ENCODE results near the gene TMEM72. TPM values are rescaled to one million over a fixed set of nuclear protein-coding genes. Genes with fewer than 3 reads are reported as not detected.

TMEM72 gene
- polyA plus RNA-seq, 1 donor from 2014 or later = 1.4 TPM

DNA sequence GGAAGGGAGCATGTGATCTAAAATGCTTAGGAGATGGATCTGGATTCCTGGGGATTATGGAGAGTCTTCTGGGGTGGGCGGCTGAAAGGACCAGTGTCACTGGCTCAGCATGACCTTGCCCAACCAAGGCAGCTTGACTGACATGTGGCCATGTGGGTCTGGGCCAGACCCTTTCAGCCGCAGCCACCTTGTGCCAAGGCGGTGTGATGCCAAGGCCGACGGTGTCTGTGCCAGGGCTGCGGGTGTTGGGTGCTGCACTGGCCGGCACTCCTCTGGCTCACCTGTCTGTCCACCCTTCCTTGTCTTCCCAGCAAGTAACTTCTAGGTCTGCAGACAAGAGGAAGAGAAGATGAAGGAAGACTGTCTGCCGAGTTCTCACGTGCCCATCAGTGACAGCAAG is 58.7 kb downstream of the TMEM72 start:
- Histone ChIP-seq H3K4me2 (ENCODE audit: low read length) (no peak overlapping the region), H3K4me3 (ENCODE audit: low read length) (no peak overlapping the region), H3K36me3 (ENCODE audit: insufficient read depth, low read length) (no peaks in the 10 kb centered on the region), H3K27ac (ENCODE audit: low read length) (no peak overlapping the region), H3F3A (ENCODE audit: insufficient read depth, low read length, poor library complexity, severe bottlenecking) (no peaks in the 10 kb centered on the region), H3K9me3 (ENCODE audit: low read length) (no peaks in the 10 kb centered on the region), H3K27me3 (ENCODE audit: insufficient read depth, low read depth, low read length) (no peaks in the 10 kb centered on the region), H3K9ac (ENCODE audit: low read length) (no peak overlapping the region), H3K79me2 (replicated peaks; ENCODE audit: insufficient read depth, low read length) (no peaks in the 10 kb centered on the region), H3K9me2 (ENCODE audit: insufficient read depth, low read length) (no peaks in the 10 kb centered on the region), H2AFZ (ENCODE audit: low read depth, low read length) (no peak overlapping the region), H4K20me1 (ENCODE audit: insufficient read depth) (no peaks in the 10 kb centered on the region)
- TF ChIP-seq TAF1 (IDR thresholded peaks at IDR 0.05; ENCODE audit: low read depth) (no peak), RAD21 (conservative IDR thresholded peaks at IDR 0.05) (no peak)
- TF ChIP-seq, protein P1, sequence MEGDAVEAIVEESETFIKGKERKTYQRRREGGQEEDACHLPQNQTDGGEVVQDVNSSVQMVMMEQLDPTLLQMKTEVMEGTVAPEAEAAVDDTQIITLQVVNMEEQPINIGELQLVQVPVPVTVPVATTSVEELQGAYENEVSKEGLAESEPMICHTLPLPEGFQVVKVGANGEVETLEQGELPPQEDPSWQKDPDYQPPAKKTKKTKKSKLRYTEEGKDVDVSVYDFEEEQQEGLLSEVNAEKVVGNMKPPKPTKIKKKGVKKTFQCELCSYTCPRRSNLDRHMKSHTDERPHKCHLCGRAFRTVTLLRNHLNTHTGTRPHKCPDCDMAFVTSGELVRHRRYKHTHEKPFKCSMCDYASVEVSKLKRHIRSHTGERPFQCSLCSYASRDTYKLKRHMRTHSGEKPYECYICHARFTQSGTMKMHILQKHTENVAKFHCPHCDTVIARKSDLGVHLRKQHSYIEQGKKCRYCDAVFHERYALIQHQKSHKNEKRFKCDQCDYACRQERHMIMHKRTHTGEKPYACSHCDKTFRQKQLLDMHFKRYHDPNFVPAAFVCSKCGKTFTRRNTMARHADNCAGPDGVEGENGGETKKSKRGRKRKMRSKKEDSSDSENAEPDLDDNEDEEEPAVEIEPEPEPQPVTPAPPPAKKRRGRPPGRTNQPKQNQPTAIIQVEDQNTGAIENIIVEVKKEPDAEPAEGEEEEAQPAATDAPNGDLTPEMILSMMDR (IDR thresholded peaks at IDR 0.05; ENCODE audit: poor library complexity, severe bottlenecking) = no peak

DNA sequence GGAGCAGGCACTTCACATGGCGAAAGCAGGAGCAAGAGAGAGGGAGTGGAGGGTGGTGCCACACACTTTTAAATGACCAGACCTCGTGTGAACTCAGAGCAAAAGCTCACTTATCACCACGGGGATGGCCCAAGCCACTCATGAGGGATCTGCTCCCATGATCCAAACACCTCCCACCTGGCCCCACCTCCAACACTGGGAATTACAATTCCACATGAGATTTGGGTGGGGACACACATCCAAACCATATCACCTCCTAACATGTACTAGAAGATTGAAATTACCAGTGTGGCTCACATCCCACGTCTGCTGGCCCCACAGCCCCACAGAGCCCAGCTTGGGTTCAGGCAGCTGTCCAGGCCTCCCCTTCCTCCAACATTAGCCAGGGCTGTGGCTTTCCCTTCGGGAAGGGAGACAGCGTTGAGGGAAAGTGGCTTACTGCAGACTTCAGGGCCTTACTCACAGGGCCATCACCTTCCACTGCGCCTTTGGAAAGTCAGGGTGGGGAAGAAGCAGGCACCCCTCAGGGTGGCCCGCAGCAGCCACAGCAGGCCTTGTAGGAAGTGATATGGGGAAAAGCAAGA is 59.8 kb downstream of the TMEM72 start:
- Histone ChIP-seq H3K27ac (ENCODE audit: low read length) (no peak overlapping the region), H3K9ac (ENCODE audit: low read length) (no peak overlapping the region), H3K36me3 (ENCODE audit: insufficient read depth, low read length) (no peaks in the 10 kb centered on the region)

More for the DNA sequence above, 59.8 kb downstream of the TMEM72 start:
- Histone ChIP-seq H3K27me3 (ENCODE audit: insufficient read depth, low read depth, low read length) (no peaks in the 10 kb centered on the region), H2AFZ (ENCODE audit: low read depth, low read length) (no peak overlapping the region), H3K9me2 (ENCODE audit: insufficient read depth, low read length) (no peaks in the 10 kb centered on the region), H4K20me1 (ENCODE audit: insufficient read depth) (no peaks in the 10 kb centered on the region), H3K9me3 (ENCODE audit: low read length) (no peaks in the 10 kb centered on the region), H3F3A (ENCODE audit: insufficient read depth, low read length, poor library complexity, severe bottlenecking) (no peaks in the 10 kb centered on the region), H3K4me2 (ENCODE audit: low read length) (no peak overlapping the region), H3K79me2 (replicated peaks; ENCODE audit: insufficient read depth, low read length) (no peaks in the 10 kb centered on the region), H3K4me3 (ENCODE audit: low read length) (no peak overlapping the region)
- TF ChIP-seq, protein P1 (IDR thresholded peaks at IDR 0.05; ENCODE audit: poor library complexity, severe bottlenecking) = no peak
- TF ChIP-seq POLR2AphosphoS5 (IDR thresholded peaks at IDR 0.05) (no peak), EZH2 (IDR thresholded peaks at IDR 0.05; ENCODE audit: borderline replicate concordance, insufficient read depth, low read length, poor library complexity, severe bottlenecking) (no peak), MXI1 (conservative IDR thresholded peaks at IDR 0.05; ENCODE audit: poor library complexity, severe bottlenecking) (no peak), EP300 (conservative IDR thresholded peaks at IDR 0.05; ENCODE audit: poor library complexity, severe bottlenecking) (no peak), SMC3 (conservative IDR thresholded peaks at IDR 0.05; ENCODE audit: poor library complexity) (no peak), RAD21 (conservative IDR thresholded peaks at IDR 0.05) (no peak), TAF1 (IDR thresholded peaks at IDR 0.05; ENCODE audit: low read depth) (no peak)
- TF ChIP-seq, protein P2, sequence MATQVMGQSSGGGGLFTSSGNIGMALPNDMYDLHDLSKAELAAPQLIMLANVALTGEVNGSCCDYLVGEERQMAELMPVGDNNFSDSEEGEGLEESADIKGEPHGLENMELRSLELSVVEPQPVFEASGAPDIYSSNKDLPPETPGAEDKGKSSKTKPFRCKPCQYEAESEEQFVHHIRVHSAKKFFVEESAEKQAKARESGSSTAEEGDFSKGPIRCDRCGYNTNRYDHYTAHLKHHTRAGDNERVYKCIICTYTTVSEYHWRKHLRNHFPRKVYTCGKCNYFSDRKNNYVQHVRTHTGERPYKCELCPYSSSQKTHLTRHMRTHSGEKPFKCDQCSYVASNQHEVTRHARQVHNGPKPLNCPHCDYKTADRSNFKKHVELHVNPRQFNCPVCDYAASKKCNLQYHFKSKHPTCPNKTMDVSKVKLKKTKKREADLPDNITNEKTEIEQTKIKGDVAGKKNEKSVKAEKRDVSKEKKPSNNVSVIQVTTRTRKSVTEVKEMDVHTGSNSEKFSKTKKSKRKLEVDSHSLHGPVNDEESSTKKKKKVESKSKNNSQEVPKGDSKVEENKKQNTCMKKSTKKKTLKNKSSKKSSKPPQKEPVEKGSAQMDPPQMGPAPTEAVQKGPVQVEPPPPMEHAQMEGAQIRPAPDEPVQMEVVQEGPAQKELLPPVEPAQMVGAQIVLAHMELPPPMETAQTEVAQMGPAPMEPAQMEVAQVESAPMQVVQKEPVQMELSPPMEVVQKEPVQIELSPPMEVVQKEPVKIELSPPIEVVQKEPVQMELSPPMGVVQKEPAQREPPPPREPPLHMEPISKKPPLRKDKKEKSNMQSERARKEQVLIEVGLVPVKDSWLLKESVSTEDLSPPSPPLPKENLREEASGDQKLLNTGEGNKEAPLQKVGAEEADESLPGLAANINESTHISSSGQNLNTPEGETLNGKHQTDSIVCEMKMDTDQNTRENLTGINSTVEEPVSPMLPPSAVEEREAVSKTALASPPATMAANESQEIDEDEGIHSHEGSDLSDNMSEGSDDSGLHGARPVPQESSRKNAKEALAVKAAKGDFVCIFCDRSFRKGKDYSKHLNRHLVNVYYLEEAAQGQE (IDR thresholded peaks at IDR 0.05; ENCODE audit: borderline replicate concordance) = no peak

Measured in neural cell (in vitro differentiated cells).